Bronchial epithelial cell (primary cell): Measurements from ENCODE around the gene CFC1B. TPM values are rescaled to one million over a fixed set of nuclear protein-coding genes. Genes with fewer than 3 reads are reported as not detected.
"Not testable (repeated sequence)": the region's sequence is repeated elsewhere in the genome, so short reads cannot be mapped to it uniquely, and the experiment has no call there.

ENCODE experiments used
- DNase-seq: peaks from one replicate; pipeline ENCODE4 v3.0.0-alpha.2; 2010; ENCODE audit warnings: low read depth
- FAIRE-seq: peaks from 2 replicates; lab custom pipeline; 2011; peaks lifted over from hg19 to GRCh38; lab: Jason Lieb, UNC
- H3K27me3 ChIP-seq: 2 replicates; pipeline ENCODE4 v1.5.1; 2011; ENCODE audit warnings: low read length; ENCODE audit not compliant: control insufficient read depth, insufficient read depth
- H3K36me3 ChIP-seq: 2 replicates; pipeline ENCODE4 v1.5.1; 2011; ENCODE audit warnings: low read length; ENCODE audit not compliant: control insufficient read depth, insufficient read depth
- H3K4me3 ChIP-seq: 2 replicates; pipeline ENCODE4 v1.5.1; 2011; ENCODE audit warnings: mild to moderate bottlenecking, low read depth, low read length, control low read depth
- total RNA-seq: library from RNA; depleted of rRNA; stranded (reverse); fragments of >200 nt; gene quantifications from 2 replicates; pipeline ENCODE4 v1.2.1, GENCODE V29; 2014

Gene CFC1B
- total RNA-seq, 1 donor from 2014 or later: not detected

GRCh38 chr2:130538271-130538670 is 17.2 kb downstream of the CFC1B start:
- H3K36me3 ChIP-seq, H3K27me3 ChIP-seq, H3K4me3 ChIP-seq, DNase-seq: not testable (repeated sequence)
- FAIRE-seq: peak; percentile 96

- DNase-seq, H3K27me3 ChIP-seq, H3K4me3 ChIP-seq, H3K36me3 ChIP-seq: not testable (repeated sequence)
- FAIRE-seq: peak; percentile 64
These were observed 21.8 kb downstream of the CFC1B start for GRCh38 chr2:130542789-130543188.

GRCh38 chr2:130543785-130544528 is 22.9 kb downstream of the CFC1B start:
- not testable (repeated sequence) for H3K27me3 ChIP-seq, DNase-seq, H3K36me3 ChIP-seq, H3K4me3 ChIP-seq
- peak; percentile 13 for FAIRE-seq

GRCh38 chr2:130544978-130545377 is 24.0 kb downstream of the CFC1B start:
- FAIRE-seq, DNase-seq, H3K36me3 ChIP-seq, H3K27me3 ChIP-seq, H3K4me3 ChIP-seq: not testable (repeated sequence)

GRCh38 chr2:130548418-130548817 is 27.4 kb downstream of the CFC1B start:
- not testable (repeated sequence) for DNase-seq, H3K27me3 ChIP-seq, H3K36me3 ChIP-seq, H3K4me3 ChIP-seq, FAIRE-seq

GRCh38 chr2:130549475-130549874 is 28.5 kb downstream of the CFC1B start:
- FAIRE-seq, DNase-seq, H3K36me3 ChIP-seq, H3K4me3 ChIP-seq, H3K27me3 ChIP-seq: not testable (repeated sequence)

- not testable (repeated sequence) for FAIRE-seq, H3K4me3 ChIP-seq, H3K36me3 ChIP-seq, H3K27me3 ChIP-seq, DNase-seq
These were observed 33.2 kb downstream of the CFC1B start for GRCh38 chr2:130554178-130554577.

- not testable (repeated sequence) for FAIRE-seq, H3K4me3 ChIP-seq, H3K27me3 ChIP-seq, H3K36me3 ChIP-seq, DNase-seq
These were observed 35.4 kb downstream of the CFC1B start for GRCh38 chr2:130556441-130556840.

- H3K36me3 ChIP-seq, H3K4me3 ChIP-seq, H3K27me3 ChIP-seq, FAIRE-seq, DNase-seq: not testable (repeated sequence)
These were observed 45.1 kb downstream of the CFC1B start for GRCh38 chr2:130566165-130566564.

- H3K36me3 ChIP-seq, FAIRE-seq, H3K4me3 ChIP-seq, DNase-seq, H3K27me3 ChIP-seq: not testable (repeated sequence)
These were observed 50.9 kb downstream of the CFC1B start for GRCh38 chr2:130571929-130572328.

- not testable (repeated sequence) for H3K4me3 ChIP-seq, H3K36me3 ChIP-seq, DNase-seq, H3K27me3 ChIP-seq
- FAIRE-seq: peak; percentile 96
These were observed 53.2 kb downstream of the CFC1B start for GRCh38 chr2:130574230-130574629.

- DNase-seq, H3K4me3 ChIP-seq, H3K36me3 ChIP-seq, H3K27me3 ChIP-seq: not testable (repeated sequence)
- FAIRE-seq: peak; percentile 92
These were observed 55.3 kb downstream of the CFC1B start for GRCh38 chr2:130576209-130576784.

GRCh38 chr2:130577559-130577958 is 56.5 kb downstream of the CFC1B start:
- peak; percentile 88 for FAIRE-seq
- not testable (repeated sequence) for DNase-seq, H3K36me3 ChIP-seq

More at GRCh38 chr2:130577559-130577958, 56.5 kb downstream of the CFC1B start:
- H3K27me3 ChIP-seq, H3K4me3 ChIP-seq: not testable (repeated sequence)
